Endothelial cell of umbilical vein (primary cell): ENCODE data around the gene TTC3. TPM values are rescaled to one million over a fixed set of nuclear protein-coding genes. Genes with fewer than 3 reads are reported as not detected.

ENCODE experiments used
- BruUV-seq: library from RNA; stranded (reverse); fragments of 400-500 nt; replicated peaks from 2 replicates; lab custom pipeline; 2021; lab: Mats Ljungman, UMichigan
- CTCF ChIA-PET: fragments of 300-600, 350-600 bp; sonication (Branson Sonifier 250); formaldehyde crosslinking; loops from one replicate; lab custom pipeline; 2021; ENCODE audit warnings: antibody characterized with exemption, inconsistent platforms; lab: Charles Lee
- POLR2A ChIA-PET: fragments of 300-600, 350-600 bp; sonication (Branson Sonifier 250); formaldehyde crosslinking; loops from one replicate; lab custom pipeline; 2021; ENCODE audit warnings: antibody characterized with exemption, inconsistent platforms; lab: Charles Lee
- DNase-seq: peaks from one replicate; pipeline ENCODE4 v3.0.0-alpha.2; 2011; ENCODE audit warnings: low read depth, low spot score
- FAIRE-seq: peaks from 2 replicates; lab custom pipeline; 2011; peaks lifted over from hg19 to GRCh38; lab: Jason Lieb, UNC
- H2AFZ ChIP-seq: 2 replicates; pipeline ENCODE4 v1.6.0; 2012; ENCODE audit warnings: low read depth, low read length, control low read depth, inconsistent platforms
- H3K27ac ChIP-seq: 2 replicates; pipeline ENCODE4 v1.5.1; 2011; ENCODE audit warnings: low read depth, mild to moderate bottlenecking, control low read depth, low read length, moderate library complexity; ENCODE audit not compliant: insufficient read depth
- H3K27me3 ChIP-seq, 2 experiments: 2 replicates each; pipeline versions ENCODE4 v1.6.0 to v1.6.1; 2011; ENCODE audit warnings: low read length in 2 of 2, mixed read lengths in 1 of 2; ENCODE audit not compliant: control insufficient read depth in 2 of 2, insufficient read depth in 2 of 2
- H3K36me3 ChIP-seq, 2 experiments: 2 replicates in 1 of 2; 3 replicates in 1 of 2; pipeline ENCODE4 v1.5.1; 2011; ENCODE audit warnings: low read length in 2 of 2, mild to moderate bottlenecking in 1 of 2, moderate library complexity in 1 of 2; ENCODE audit not compliant: control insufficient read depth in 2 of 2, insufficient read depth in 2 of 2; ENCODE audit errors: extremely low read depth in 1 of 2
- H3K4me1 ChIP-seq: 3 replicates; pipeline ENCODE4 v1.5.1; 2011; ENCODE audit warnings: mild to moderate bottlenecking, low read length; ENCODE audit not compliant: control insufficient read depth, insufficient read depth; ENCODE audit errors: extremely low read depth
- H3K4me2 ChIP-seq: 2 replicates; pipeline ENCODE4 v1.6.1; 2011; ENCODE audit warnings: low read length, control low read depth, mixed read lengths; ENCODE audit not compliant: insufficient read depth
- H3K4me3 ChIP-seq, 3 experiments: fragments of 200-600 bp in 1 of 3; sonication (generic), shearing (Covaris generic) in 1 of 3; replicated peaks in 1 of 3; 2 replicates each; pipeline ENCODE4 v1.5.1; 2011 to 2016; ENCODE audit warnings: control low read depth in 3 of 3, low read length in 3 of 3, mild to moderate bottlenecking in 2 of 3, inconsistent platforms in 1 of 3, low read depth in 1 of 3, moderate library complexity in 1 of 3; ENCODE audit not compliant: insufficient read depth in 1 of 3
- H3K79me2 ChIP-seq: 2 replicates; pipeline ENCODE4 v1.6.0; 2012; ENCODE audit warnings: low read length, inconsistent platforms; ENCODE audit not compliant: control insufficient read depth, insufficient read depth
- H3K9ac ChIP-seq: replicated peaks from 2 replicates; pipeline ENCODE3; 2011; ENCODE audit warnings: low read length, control low read depth; ENCODE audit not compliant: insufficient read depth; ENCODE audit errors: extremely low read depth
- H3K9me1 ChIP-seq: replicated peaks from 3 replicates; pipeline ENCODE4 v1.6.0; 2011; ENCODE audit warnings: mild to moderate bottlenecking, low read length; ENCODE audit not compliant: control insufficient read depth, insufficient read depth; ENCODE audit errors: extremely low read depth
- H3K9me3 ChIP-seq: replicated peaks from 2 replicates; pipeline ENCODE4 v1.5.1; 2012; ENCODE audit warnings: low read length, inconsistent platforms; ENCODE audit not compliant: control insufficient read depth, insufficient read depth
- H4K20me1 ChIP-seq: replicated peaks from 2 replicates; pipeline ENCODE3; 2011; ENCODE audit warnings: mild to moderate bottlenecking, low read length; ENCODE audit not compliant: control insufficient read depth, insufficient read depth; ENCODE audit errors: extremely low read depth
- FOS ChIP-seq: IDR thresholded peaks from 2 replicates; pipeline ENCODE4 v1.6.1; 2011; ENCODE audit warnings: mild to moderate bottlenecking, low read length, moderate library complexity, borderline replicate concordance; ENCODE audit not compliant: insufficient read depth
- MYC ChIP-seq: IDR thresholded peaks from one replicate; pipeline ENCODE4 v1.6.1; 2011; ENCODE audit warnings: mild to moderate bottlenecking, low read depth, low read length
- POLR2A ChIP-seq: IDR thresholded peaks from 2 replicates; pipeline ENCODE4 v1.6.1; 2012; ENCODE audit warnings: low read depth, mild to moderate bottlenecking, control low read depth, low read length
- POLR2AphosphoS5 ChIP-seq: IDR thresholded peaks from 2 replicates; pipeline ENCODE4 v1.6.1; 2012; ENCODE audit warnings: low read depth, mild to moderate bottlenecking, control low read depth, low read length, moderate library complexity; ENCODE audit not compliant: insufficient read depth
- dilution Hi-C: fragments of 300-500 bp; cut with MboI; formaldehyde crosslinking; loops from one replicate; pipeline ENCODE4 v1.15.0; 2019; ENCODE audit warnings: low sequenced_read_pairs; ENCODE audit not compliant: extremely low pct_ligation_motif_present
- intact Hi-C: fragments of 100-400 bp; cut with micrococcal nuclease; formaldehyde crosslinking; loops from one replicate; pipeline ENCODE4 v1.10.0; 2022
- polyA plus RNA-seq, 4 experiments: library from polyadenylated mRNA; depleted of rRNA in 3 of 4; stranded (reverse) in 3 of 4; unstranded in 1 of 4; fragments of >200 nt; gene quantifications; 2 replicates each; pipeline versions ENCODE4 v1.2.1 to v1.2.3, GENCODE V29; 2011 to 2012; ENCODE audit warnings: missing spikeins in 1 of 4
- total RNA-seq: library from RNA; stranded (reverse); gene quantifications from 2 replicates; pipeline ENCODE4 v1.2.3, GENCODE V29; 2021
- TF ChIP-seq, protein P1 (sequence below), 2 donors: IDR thresholded peaks; 1 replicate in 1 of 2; 2 replicates in 1 of 2; pipeline ENCODE4 v1.5.1; 2011; ENCODE audit warnings: low read length in 2 of 2, mild to moderate bottlenecking in 2 of 2, moderate library complexity in 2 of 2, control low read depth in 1 of 2, inconsistent platforms in 1 of 2, low read depth in 1 of 2; ENCODE audit not compliant: insufficient read depth in 1 of 2; ENCODE audit errors: extremely low read depth in 1 of 2
- TF ChIP-seq, protein P2 (sequence below): IDR thresholded peaks from 2 replicates; pipeline ENCODE4 v1.6.1; 2011; ENCODE audit not compliant: insufficient read depth, insufficient read length

TTC3 gene
- total and polyA plus RNA-seq, 2 donors (not counting 3 experiments of a cell fraction or from before 2014, with no cell fraction given), result 26.2 to 113 TPM

DNA sequence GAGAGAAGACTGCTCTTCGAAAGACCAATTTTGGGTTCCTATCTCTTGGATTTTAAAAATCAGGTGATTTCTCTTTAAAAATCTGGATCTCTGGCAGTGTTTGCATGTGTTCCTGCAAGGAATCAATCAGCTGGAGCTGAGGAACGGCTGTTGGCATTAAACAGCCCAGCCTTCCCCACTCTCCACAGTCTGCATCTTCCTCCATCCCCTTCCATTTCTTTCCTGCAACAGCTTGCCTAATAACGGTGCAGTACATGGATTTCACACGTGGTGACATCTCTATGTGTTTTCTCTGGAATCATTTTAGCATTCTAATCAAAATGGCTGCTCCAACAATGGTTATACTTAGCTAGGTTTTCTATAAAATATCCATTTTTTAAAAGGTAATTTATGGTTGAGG is 46.6 kb upstream of the TTC3 start:
- ChIA-PET CTCF (interaction anchor here (1.3 to 2.3 kb wide), 4 partner anchors 11 to 49 kb away, joined by 4 to 10 read pairs (median 8); no protein-coding TSS in a partner anchor), POLR2A (no interaction called here)
- Histone ChIP-seq H3K9me3 (no peaks in the 10 kb centered on the region), H2AFZ (no peak overlapping the region), H4K20me1 (no peaks in the 10 kb centered on the region), H3K4me2 (no peak overlapping the region), H3K27ac (no peak overlapping the region), H3K9me1 (no peaks in the 10 kb centered on the region), H3K9ac (no peak overlapping the region), H3K4me3 (no peak overlapping the region), H3K36me3 (no peaks in the 10 kb centered on the region), H3K27me3 (peaks cover 4 to 7% of the 10 kb centered on the region in 2 experiments), H3K4me1 (no peaks in the 10 kb centered on the region), H3K79me2 (no peaks in the 10 kb centered on the region)
- dilution Hi-C loops, result no loop called here
- BruUV-seq, result no TSS peak
- TF ChIP-seq, protein P1, sequence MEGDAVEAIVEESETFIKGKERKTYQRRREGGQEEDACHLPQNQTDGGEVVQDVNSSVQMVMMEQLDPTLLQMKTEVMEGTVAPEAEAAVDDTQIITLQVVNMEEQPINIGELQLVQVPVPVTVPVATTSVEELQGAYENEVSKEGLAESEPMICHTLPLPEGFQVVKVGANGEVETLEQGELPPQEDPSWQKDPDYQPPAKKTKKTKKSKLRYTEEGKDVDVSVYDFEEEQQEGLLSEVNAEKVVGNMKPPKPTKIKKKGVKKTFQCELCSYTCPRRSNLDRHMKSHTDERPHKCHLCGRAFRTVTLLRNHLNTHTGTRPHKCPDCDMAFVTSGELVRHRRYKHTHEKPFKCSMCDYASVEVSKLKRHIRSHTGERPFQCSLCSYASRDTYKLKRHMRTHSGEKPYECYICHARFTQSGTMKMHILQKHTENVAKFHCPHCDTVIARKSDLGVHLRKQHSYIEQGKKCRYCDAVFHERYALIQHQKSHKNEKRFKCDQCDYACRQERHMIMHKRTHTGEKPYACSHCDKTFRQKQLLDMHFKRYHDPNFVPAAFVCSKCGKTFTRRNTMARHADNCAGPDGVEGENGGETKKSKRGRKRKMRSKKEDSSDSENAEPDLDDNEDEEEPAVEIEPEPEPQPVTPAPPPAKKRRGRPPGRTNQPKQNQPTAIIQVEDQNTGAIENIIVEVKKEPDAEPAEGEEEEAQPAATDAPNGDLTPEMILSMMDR (IDR thresholded peaks at IDR 0.05; ENCODE audit: extremely low read depth in 1 of 2, insufficient read depth in 1 of 2, low read depth in 1 of 2, low read length in 2 of 2), result no peak
- TF ChIP-seq MYC, result no peak
- intact Hi-C loops, result no loop called here
- FAIRE-seq, result no peak
- DNase-seq, result no peak

DNA sequence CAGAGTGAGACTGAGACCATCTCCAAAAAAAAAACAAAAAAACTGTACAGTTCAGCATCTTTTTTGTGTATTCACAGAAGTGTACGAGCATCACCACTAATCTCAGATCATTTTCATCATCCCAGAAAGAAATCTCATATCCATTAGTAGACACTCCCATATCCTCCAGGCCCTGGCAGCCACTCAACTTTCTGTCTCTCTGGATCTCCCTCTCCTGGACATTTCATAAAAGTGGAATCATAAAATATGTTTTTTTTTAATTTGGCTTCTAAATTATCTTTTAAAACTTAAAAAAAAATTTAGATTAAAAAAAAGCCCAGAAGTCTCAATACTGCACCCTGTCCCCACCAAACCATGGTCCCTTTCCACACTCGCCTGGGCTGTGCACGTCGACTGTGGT is 44.5 kb upstream of the TTC3 start:
- H3K4me1 ChIP-seq, result no peaks in the 10 kb centered on the region
- ChIA-PET POLR2A (no interaction called here), CTCF (interaction anchor here (2.1 kb wide), 1 partner anchor 51 kb away, joined by 10 read pairs; no protein-coding TSS in a partner anchor)
- H4K20me1 ChIP-seq, result no peaks in the 10 kb centered on the region
- no peak for DNase-seq
- peaks cover 4 to 7% of the 10 kb centered on the region in 2 experiments for H3K27me3 ChIP-seq
- no peak for TF ChIP-seq FOS
- TF ChIP-seq POLR2A, result no peak
- no peak for TF ChIP-seq POLR2AphosphoS5
- TF ChIP-seq, protein P2, sequence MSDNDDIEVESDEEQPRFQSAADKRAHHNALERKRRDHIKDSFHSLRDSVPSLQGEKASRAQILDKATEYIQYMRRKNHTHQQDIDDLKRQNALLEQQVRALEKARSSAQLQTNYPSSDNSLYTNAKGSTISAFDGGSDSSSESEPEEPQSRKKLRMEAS, result no peak
- intact Hi-C loops, result no loop called here
- H3K79me2 ChIP-seq, result no peaks in the 10 kb centered on the region
- H3K36me3 ChIP-seq, result no peaks in the 10 kb centered on the region
- no peak overlapping the region for H3K4me2 ChIP-seq
- no peak overlapping the region for H2AFZ ChIP-seq
- FAIRE-seq, result no peak
- H3K9me3 ChIP-seq, result no peaks in the 10 kb centered on the region
- H3K4me3 ChIP-seq, result no peak overlapping the region
- no peak overlapping the region for H3K27ac ChIP-seq
- BruUV-seq, result no TSS peak
- H3K9me1 ChIP-seq, result no peaks in the 10 kb centered on the region
- H3K9ac ChIP-seq, result no peak overlapping the region
- dilution Hi-C loops, result no loop called here
